K562 (cell line): Measurements from ENCODE around the gene ZNF618. TPM values are rescaled to one million over a fixed set of nuclear protein-coding genes. Genes with fewer than 3 reads are reported as not detected.

Experiments
- ATAC-seq: fragments of 200-7000 bp; cut with Tn5 transposase; 3 replicates; pipeline ENCODE4 v1.9.1; 2020; ENCODE audit warnings: moderate library complexity
- BruUV-seq: library from RNA; stranded (reverse); fragments of 400-500 nt; replicated peaks from 2 replicates; lab custom pipeline; 2021; lab: Mats Ljungman, UMichigan
- CTCF ChIA-PET: fragments of 300-600 bp; formaldehyde crosslinking; extraction: SDS; loops from one replicate; lab custom pipeline; 2021; ENCODE audit warnings: low intra/inter-chr PET ratio; lab: Yijun Ruan, JAX
- POLR2A ChIA-PET: fragments of 300-600, 350-650 bp; sonication (Branson Sonifier 250); formaldehyde crosslinking; extraction: SDS; loops from one replicate; lab custom pipeline; 2021; ENCODE audit warnings: antibody characterized with exemption, inconsistent platforms; lab: Yijun Ruan, JAX
- DNase-seq, 4 experiments: peaks; one replicate each; pipeline versions ENCODE4 v3.0.0 to v3.0.0-alpha.2; 2011 to 2018; ENCODE audit warnings: low spot score in 3 of 4, mixed read lengths in 3 of 4; ENCODE audit errors: extremely low read depth in 1 of 4
- FAIRE-seq: peaks from 2 replicates; lab custom pipeline; 2011; peaks lifted over from hg19 to GRCh38; lab: Jason Lieb, UNC
- H2AFZ ChIP-seq: 2 replicates; pipeline ENCODE4 v1.6.0; 2011; ENCODE audit warnings: low read depth, low read length, control low read depth, inconsistent platforms
- H3K27ac ChIP-seq: fragments of 200-600 bp; 3 replicates; pipeline ENCODE4 v1.8.0; 2011; ENCODE audit warnings: low read depth, mild to moderate bottlenecking, control low read depth, inconsistent platforms, low read length, moderate library complexity, mixed read lengths; ENCODE audit errors: extremely low read depth
- H3K27me3 ChIP-seq, 2 experiments: fragments of 300-600 bp in 1 of 2; 2 replicates in 1 of 2; 3 replicates in 1 of 2; pipeline versions ENCODE4 v1.6.0 to v1.8.0; 2011; ENCODE audit warnings: inconsistent platforms in 2 of 2, low read length in 2 of 2, mild to moderate bottlenecking in 1 of 2, mixed read lengths in 1 of 2, moderate library complexity in 1 of 2; ENCODE audit not compliant: control insufficient read depth in 2 of 2, insufficient read depth in 2 of 2
- H3K36me3 ChIP-seq: fragments of 300-600 bp; 3 replicates; pipeline ENCODE4 v1.8.0; 2011; ENCODE audit warnings: mild to moderate bottlenecking, low read length, inconsistent platforms; ENCODE audit not compliant: control insufficient read depth, insufficient read depth
- H3K4me1 ChIP-seq, 2 experiments: fragments of 200-600 bp in 1 of 2; replicated peaks in 1 of 2; 2 replicates in 1 of 2; 3 replicates in 1 of 2; pipeline versions ENCODE4 v1.5.1 to v1.8.0; 2011; ENCODE audit warnings: inconsistent platforms in 2 of 2, low read length in 2 of 2, mild to moderate bottlenecking in 1 of 2, mixed read lengths in 1 of 2, moderate library complexity in 1 of 2; ENCODE audit not compliant: control insufficient read depth in 2 of 2, insufficient read depth in 2 of 2
- H3K4me2 ChIP-seq: 2 replicates; pipeline ENCODE4 v1.6.1; 2011; ENCODE audit warnings: low read length, control low read depth, inconsistent platforms, mixed read lengths; ENCODE audit not compliant: insufficient read depth
- H3K4me3 ChIP-seq: fragments of 200-600 bp; sonication (generic), shearing (Covaris generic); 2 replicates; pipeline ENCODE4 v1.5.1; 2016; ENCODE audit warnings: control low read depth, inconsistent platforms
- H3K79me2 ChIP-seq: fragments of 200-600 bp; 3 replicates; pipeline ENCODE4 v1.8.0; 2011; ENCODE audit warnings: low read length, inconsistent platforms; ENCODE audit not compliant: control insufficient read depth, insufficient read depth
- H3K9ac ChIP-seq, 2 experiments: 2 replicates each; pipeline versions ENCODE4 v1.6.0 to v1.6.1; 2011; ENCODE audit warnings: low read depth in 2 of 2, low read length in 2 of 2, control low read depth in 1 of 2, inconsistent platforms in 1 of 2, mild to moderate bottlenecking in 1 of 2, mixed read lengths in 1 of 2; ENCODE audit not compliant: insufficient read depth in 1 of 2
- H3K9me1 ChIP-seq: one replicate; pipeline ENCODE4 v1.6.0; 2011; ENCODE audit warnings: inconsistent platforms, mild to moderate bottlenecking, low read length, moderate library complexity; ENCODE audit not compliant: control insufficient read depth, insufficient read depth
- H3K9me3 ChIP-seq: replicated peaks from 2 replicates; pipeline ENCODE4 v1.5.1; 2011; ENCODE audit warnings: low read depth, low read length, inconsistent platforms; ENCODE audit not compliant: control insufficient read depth, insufficient read depth
- H4K20me1 ChIP-seq: replicated peaks from 2 replicates; pipeline ENCODE4 v1.6.1; 2011; ENCODE audit warnings: low read length, inconsistent platforms, mixed read lengths; ENCODE audit not compliant: control insufficient read depth, insufficient read depth
- HDAC8 ChIP-seq: fragments of 450-650 bp; IDR thresholded peaks from 2 replicates; pipeline ENCODE4 v1.6.1; 2016; ENCODE audit warnings: mild to moderate bottlenecking, missing genetic modification characterization, moderate library complexity, missing compliant biosample characterization
- ZNF311 ChIP-seq: fragments of 250-450 bp; sonication (Bioruptor Pico); IDR thresholded peaks from 2 replicates; pipeline ENCODE4 v1.4.0; 2020; ENCODE audit warnings: mild to moderate bottlenecking, moderate library complexity
- ZNF354B ChIP-seq: fragments of 250-450 bp; sonication (Bioruptor Pico); IDR thresholded peaks from 2 replicates; pipeline ENCODE4 v1.4.0; 2020
- WGBS: fragments of 100-300 bp; shearing (Covaris generic); methylation state at CpG from one replicate; pipeline ENCODE4 v1.1.6; 2016; ENCODE audit warnings: low coverage, mixed read lengths; ENCODE audit not compliant: insufficient coverage; ENCODE audit errors: missing lambda C conversion rate; 5-methylcytosine and 5-hydroxymethylcytosine counted together
- in situ Hi-C: fragments of 300-500 bp; cut with MboI; formaldehyde crosslinking; loops from 4 replicates; pipeline ENCODE4 v1.15.0; 2018; ENCODE audit warnings: inconsistent platforms, mixed read lengths
- intact Hi-C: fragments of 100-400 bp; cut with micrococcal nuclease; formaldehyde crosslinking; loops from 2 replicates; pipeline ENCODE4 v1.14.2; 2022
- polyA plus RNA-seq, 8 experiments: library from polyadenylated mRNA; depleted of rRNA in 4 of 8; stranded (reverse) in 5 of 8; unstranded in 3 of 8; fragments of >200 nt; fragmentation: Nextera tagmentation in 2 of 8; fragmentation: Illumina TruSeq in 1 of 8; extraction: Ambion mirVana in 2 of 8; extraction: Trizol in 1 of 8; gene quantifications; 2 replicates each; pipeline versions ENCODE4 v1.2.1 to v1.2.3, GENCODE V29; 2011 to 2014; ENCODE audit warnings: inconsistent platforms in 1 of 8, missing spikeins in 1 of 8
- total RNA-seq, 7 experiments: library from RNA; depleted of rRNA in 6 of 7; stranded (reverse); fragments of >200 nt in 6 of 7; fragmentation: Illumina TruSeq in 2 of 7; extraction: Trizol in 2 of 7; gene quantifications; 2 replicates each; pipeline versions ENCODE4 v1.2.1 to v1.2.3, GENCODE V29; 2011 to 2021; ENCODE audit warnings: low replicate concordance in 1 of 7
- TF ChIP-seq, protein P1 (sequence below): fragments of 250-450 bp; sonication (Bioruptor Pico); IDR thresholded peaks from 2 replicates; pipeline ENCODE4 v1.4.0; 2020; ENCODE audit warnings: mild to moderate bottlenecking, moderate library complexity

Gene ZNF618
- total and polyA plus RNA-seq, 9 of the 15 experiments (the other 6 are each of a cell fraction or from before 2014, with no cell fraction given) = 0.08 to 13.7 (median 3.4) TPM

GRCh38 chr9:113910036-113910639 lies 34.0 kb downstream of the ZNF618 start:
- no peaks in the 10 kb centered on the region for H3K27me3 ChIP-seq
- H3K27ac ChIP-seq = no peak overlapping the region
- intact Hi-C loops (no loop called here), in situ Hi-C loops (no loop called here)
- ChIA-PET POLR2A (interaction anchor here (1.0 kb wide), 1 partner anchor 16 kb away, joined by 3 read pairs; no protein-coding TSS in a partner anchor), CTCF (no interaction called here)
- no peaks in the 10 kb centered on the region for H3K36me3 ChIP-seq
- H3K4me2 ChIP-seq = no peak overlapping the region
- TF ChIP-seq HDAC8 (tag) (no peak), ZNF354B (CRISPR knock-in tag) (no peak), ZNF311 (CRISPR knock-in tag) (no peak)
- TF ChIP-seq, protein P1, sequence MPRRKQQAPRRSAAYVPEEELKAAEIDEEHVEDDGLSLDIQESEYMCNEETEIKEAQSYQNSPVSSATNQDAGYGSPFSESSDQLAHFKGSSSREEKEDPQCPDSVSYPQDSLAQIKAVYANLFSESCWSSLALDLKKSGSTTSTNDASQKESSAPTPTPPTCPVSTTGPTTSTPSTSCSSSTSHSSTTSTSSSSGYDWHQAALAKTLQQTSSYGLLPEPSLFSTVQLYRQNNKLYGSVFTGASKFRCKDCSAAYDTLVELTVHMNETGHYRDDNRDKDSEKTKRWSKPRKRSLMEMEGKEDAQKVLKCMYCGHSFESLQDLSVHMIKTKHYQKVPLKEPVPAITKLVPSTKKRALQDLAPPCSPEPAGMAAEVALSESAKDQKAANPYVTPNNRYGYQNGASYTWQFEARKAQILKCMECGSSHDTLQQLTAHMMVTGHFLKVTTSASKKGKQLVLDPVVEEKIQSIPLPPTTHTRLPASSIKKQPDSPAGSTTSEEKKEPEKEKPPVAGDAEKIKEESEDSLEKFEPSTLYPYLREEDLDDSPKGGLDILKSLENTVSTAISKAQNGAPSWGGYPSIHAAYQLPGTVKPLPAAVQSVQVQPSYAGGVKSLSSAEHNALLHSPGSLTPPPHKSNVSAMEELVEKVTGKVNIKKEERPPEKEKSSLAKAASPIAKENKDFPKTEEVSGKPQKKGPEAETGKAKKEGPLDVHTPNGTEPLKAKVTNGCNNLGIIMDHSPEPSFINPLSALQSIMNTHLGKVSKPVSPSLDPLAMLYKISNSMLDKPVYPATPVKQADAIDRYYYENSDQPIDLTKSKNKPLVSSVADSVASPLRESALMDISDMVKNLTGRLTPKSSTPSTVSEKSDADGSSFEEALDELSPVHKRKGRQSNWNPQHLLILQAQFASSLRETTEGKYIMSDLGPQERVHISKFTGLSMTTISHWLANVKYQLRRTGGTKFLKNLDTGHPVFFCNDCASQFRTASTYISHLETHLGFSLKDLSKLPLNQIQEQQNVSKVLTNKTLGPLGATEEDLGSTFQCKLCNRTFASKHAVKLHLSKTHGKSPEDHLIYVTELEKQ (CRISPR knock-in tag) = no peak
- H3K9me3 ChIP-seq = no peaks in the 10 kb centered on the region
- ATAC-seq (no peak), FAIRE-seq (no peak), DNase-seq (no peak)
- no peaks in the 10 kb centered on the region for H3K79me2 ChIP-seq
- H3K4me3 ChIP-seq = no peak overlapping the region
- H3K9me1 ChIP-seq = no peaks in the 10 kb centered on the region
- H3K4me1 ChIP-seq = no peaks in the 10 kb centered on the region
- no peaks in the 10 kb centered on the region; the same call in 1 of the 2 replicates for H4K20me1 ChIP-seq
- H2AFZ ChIP-seq = no peak overlapping the region
- 37% methylated on average over 11 of the region's 11 CpGs for WGBS
- no peak overlapping the region for H3K9ac ChIP-seq
- no TSS peak for BruUV-seq
